Mesothelial cell of epicardium (in vitro differentiated cells): ENCODE measurements around the gene ELF3. TPM values are rescaled to one million over a fixed set of nuclear protein-coding genes. Genes with fewer than 3 reads are reported as not detected.
A peak's percentile ranks its signal among the peaks of the same experiment; 100 is the strongest.

Experiments
- DNase-seq, 2 experiments: peaks; one replicate each; pipeline ENCODE4 v3.0.0; 2021; ENCODE audit warnings: low spot score in 2 of 2; ENCODE audit not compliant: unreplicated experiment in 2 of 2
- H3K27ac Mint-ChIP-seq: 2 replicates; pipeline ENCODE4 v1.8.0; 2021; ENCODE audit warnings: mixed read lengths
- H3K27me3 Mint-ChIP-seq: 2 replicates; pipeline ENCODE4 v1.8.0; 2021; ENCODE audit warnings: low read depth, mixed read lengths
- H3K36me3 Mint-ChIP-seq: 2 replicates; pipeline ENCODE4 v1.8.0; 2021; ENCODE audit warnings: mixed read lengths
- H3K4me1 Mint-ChIP-seq: 2 replicates; pipeline ENCODE4 v1.8.0; 2021; ENCODE audit warnings: mixed read lengths
- H3K4me3 Mint-ChIP-seq: 2 replicates; pipeline ENCODE4 v1.8.0; 2021; ENCODE audit warnings: mild to moderate bottlenecking, moderate library complexity, mixed read lengths
- H3K9me3 Mint-ChIP-seq: 2 replicates; pipeline ENCODE4 v1.8.0; 2021; ENCODE audit warnings: mixed read lengths
- total RNA-seq: library from RNA; stranded (reverse); gene quantifications from 3 replicates; pipeline ENCODE4 v1.2.1, GENCODE V29; 2021
- TF ChIP-seq, protein P1 (sequence below): fragments of 200-600 bp; sonication (generic); IDR thresholded peaks from one replicate; pipeline ENCODE4 v1.5.0; 2021; ENCODE audit warnings: antibody characterized with exemption; ENCODE audit not compliant: unreplicated experiment

Gene ELF3
- total RNA-seq, 1 donor from 2014 or later, result 112 TPM

DNA sequence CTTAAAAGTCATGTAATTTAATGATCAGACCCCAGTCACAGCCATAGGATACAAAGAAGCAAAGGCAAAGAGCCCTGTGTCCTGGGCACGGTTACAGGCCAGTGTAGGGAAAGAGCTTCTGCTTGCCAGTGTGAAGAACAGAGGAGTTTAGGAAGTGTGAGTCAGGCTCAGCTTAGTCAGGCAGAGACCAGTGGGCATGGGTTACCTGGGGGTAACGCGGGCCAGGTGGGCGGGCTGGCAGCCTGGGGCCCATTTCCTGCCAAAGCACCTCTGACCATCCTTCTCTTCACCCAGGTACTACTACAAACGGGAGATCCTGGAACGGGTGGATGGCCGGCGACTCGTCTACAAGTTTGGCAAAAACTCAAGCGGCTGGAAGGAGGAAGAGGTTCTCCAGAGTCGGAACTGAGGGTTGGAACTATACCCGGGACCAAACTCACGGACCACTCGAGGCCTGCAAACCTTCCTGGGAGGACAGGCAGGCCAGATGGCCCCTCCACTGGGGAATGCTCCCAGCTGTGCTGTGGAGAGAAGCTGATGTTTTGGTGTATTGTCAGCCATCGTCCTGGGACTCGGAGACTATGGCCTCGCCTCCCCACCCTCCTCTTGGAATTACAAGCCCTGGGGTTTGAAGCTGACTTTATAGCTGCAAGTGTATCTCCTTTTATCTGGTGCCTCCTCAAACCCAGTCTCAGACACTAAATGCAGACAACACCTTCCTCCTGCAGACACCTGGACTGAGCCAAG lies 4.7 kb downstream of the ELF3 start:
- peaks cover 12% of the 10 kb centered on the region for H3K36me3 Mint-ChIP-seq
- peak overlapping the region; percentile 87 for H3K27ac Mint-ChIP-seq
- H3K9me3 Mint-ChIP-seq, result no peaks in the 10 kb centered on the region
- H3K4me3 Mint-ChIP-seq, result peak overlapping the region; percentile 44
- DNase-seq, result no peak
- TF ChIP-seq, protein P1, sequence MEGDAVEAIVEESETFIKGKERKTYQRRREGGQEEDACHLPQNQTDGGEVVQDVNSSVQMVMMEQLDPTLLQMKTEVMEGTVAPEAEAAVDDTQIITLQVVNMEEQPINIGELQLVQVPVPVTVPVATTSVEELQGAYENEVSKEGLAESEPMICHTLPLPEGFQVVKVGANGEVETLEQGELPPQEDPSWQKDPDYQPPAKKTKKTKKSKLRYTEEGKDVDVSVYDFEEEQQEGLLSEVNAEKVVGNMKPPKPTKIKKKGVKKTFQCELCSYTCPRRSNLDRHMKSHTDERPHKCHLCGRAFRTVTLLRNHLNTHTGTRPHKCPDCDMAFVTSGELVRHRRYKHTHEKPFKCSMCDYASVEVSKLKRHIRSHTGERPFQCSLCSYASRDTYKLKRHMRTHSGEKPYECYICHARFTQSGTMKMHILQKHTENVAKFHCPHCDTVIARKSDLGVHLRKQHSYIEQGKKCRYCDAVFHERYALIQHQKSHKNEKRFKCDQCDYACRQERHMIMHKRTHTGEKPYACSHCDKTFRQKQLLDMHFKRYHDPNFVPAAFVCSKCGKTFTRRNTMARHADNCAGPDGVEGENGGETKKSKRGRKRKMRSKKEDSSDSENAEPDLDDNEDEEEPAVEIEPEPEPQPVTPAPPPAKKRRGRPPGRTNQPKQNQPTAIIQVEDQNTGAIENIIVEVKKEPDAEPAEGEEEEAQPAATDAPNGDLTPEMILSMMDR, result no peak
- H3K27me3 Mint-ChIP-seq, result no peaks in the 10 kb centered on the region
- peaks cover 79% of the 10 kb centered on the region for H3K4me1 Mint-ChIP-seq

DNA sequence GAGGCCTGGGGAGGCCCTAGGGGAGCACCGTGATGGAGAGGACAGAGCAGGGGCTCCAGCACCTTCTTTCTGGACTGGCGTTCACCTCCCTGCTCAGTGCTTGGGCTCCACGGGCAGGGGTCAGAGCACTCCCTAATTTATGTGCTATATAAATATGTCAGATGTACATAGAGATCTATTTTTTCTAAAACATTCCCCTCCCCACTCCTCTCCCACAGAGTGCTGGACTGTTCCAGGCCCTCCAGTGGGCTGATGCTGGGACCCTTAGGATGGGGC lies 5.2 kb downstream of the ELF3 start:
- no peak for DNase-seq
- Mint-ChIP-seq H3K4me3 (peak overlapping the region; percentile 28), H3K9me3 (no peaks in the 10 kb centered on the region), H3K36me3 (peaks cover 12% of the 10 kb centered on the region), H3K27me3 (no peaks in the 10 kb centered on the region), H3K4me1 (peaks cover 75% of the 10 kb centered on the region), H3K27ac (peak overlapping the region; percentile 87)
- TF ChIP-seq, protein P1, result no peak

DNA sequence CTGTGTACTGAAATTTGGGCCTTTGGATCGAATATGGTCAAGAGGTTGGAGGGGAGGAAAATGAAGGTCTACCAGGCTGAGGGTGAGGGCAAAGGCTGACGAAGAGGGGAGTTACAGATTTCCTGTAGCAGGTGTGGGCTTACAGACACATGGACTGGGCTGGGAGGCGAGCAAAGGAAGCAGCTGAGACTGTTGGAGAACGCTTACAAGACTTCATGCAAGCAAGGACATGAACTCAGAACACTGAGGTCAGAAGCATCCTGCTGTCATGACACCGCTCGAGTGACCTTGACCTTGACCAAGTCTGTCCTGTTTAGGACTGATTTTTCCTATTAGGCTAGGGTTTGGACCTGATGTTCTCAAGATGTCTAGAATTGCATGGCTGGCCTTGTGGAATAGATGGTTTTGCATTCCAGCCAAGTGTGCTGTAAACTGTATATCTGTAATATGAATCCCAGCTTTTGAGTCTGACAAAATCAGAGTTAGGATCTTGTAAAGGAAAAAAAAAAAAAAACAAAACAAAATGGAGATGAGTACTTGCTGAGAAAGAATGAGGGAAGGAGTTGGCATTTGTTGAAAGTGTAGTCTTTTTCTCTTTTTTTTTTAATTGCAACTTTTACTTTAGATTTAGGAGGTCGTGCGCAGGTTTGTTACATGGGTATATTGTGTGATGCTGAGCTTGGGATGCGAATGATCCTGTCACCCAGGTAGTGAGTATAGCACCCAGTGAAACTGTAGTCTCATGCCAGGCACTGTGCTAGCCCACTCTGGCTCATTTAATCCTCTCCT lies 5.8 kb downstream of the ELF3 start:
- H3K36me3 Mint-ChIP-seq, result peaks cover 12% of the 10 kb centered on the region
- peak overlapping the region; percentile 87 for H3K27ac Mint-ChIP-seq
- TF ChIP-seq, protein P1, result no peak

DNA sequence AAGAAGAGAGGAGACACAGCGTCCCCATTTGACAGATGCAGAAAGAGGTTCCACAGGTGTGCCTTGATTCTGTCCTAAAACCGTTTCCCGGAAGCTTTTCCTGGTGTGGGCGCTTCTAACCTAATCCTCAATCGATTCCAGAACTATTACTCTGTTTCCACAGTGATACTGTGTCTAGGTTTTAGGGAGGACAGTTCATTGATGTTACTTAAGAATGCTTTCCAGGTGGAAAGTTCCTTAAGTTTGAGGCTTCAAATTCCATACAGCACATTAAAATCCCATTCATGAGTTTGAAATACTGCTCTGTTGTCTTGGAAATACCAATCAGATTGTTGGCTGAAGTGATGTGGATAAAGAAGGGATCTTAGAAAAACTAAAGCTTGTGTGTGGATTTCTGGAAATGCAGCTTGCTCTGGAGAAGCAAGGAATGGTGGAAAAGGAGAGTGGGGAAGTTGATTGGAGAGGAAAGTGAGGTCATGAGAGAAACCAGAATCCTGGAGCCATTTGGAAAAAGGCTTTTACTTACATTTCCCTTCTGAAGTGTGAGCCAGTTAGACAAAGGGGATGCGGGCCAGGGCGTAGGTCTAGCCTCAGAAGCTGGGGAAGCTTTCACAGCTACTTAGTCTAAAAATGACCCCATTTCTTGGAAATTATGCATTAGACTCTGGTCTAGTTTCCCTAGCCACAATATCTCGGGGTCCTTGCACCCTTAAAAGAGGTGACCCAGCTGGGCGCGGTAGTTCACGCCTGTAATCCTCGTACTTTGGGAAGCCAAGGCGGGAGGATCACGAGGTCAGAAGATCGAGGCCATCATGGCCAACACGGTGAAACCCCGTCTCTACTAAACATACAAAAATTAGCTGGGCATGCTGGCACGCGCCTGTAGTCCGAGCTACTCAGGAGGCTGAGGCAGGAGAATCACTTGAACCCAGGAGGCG lies 6.7 kb downstream of the ELF3 start:
- Mint-ChIP-seq H3K36me3 (peaks cover 12% of the 10 kb centered on the region), H3K27me3 (no peaks in the 10 kb centered on the region), H3K9me3 (no peaks in the 10 kb centered on the region), H3K4me1 (peaks cover 69% of the 10 kb centered on the region), H3K27ac (peak overlapping the region; percentile 94), H3K4me3 (peak overlapping the region; percentile 33)
- TF ChIP-seq, protein P1, result no peak
- no peak for DNase-seq

More for the DNA sequence above, 5.8 kb downstream of the ELF3 start:
- no peaks in the 10 kb centered on the region for H3K9me3 Mint-ChIP-seq
- peak overlapping the region; percentile 28 for H3K4me3 Mint-ChIP-seq
- peaks cover 70% of the 10 kb centered on the region for H3K4me1 Mint-ChIP-seq
- H3K27me3 Mint-ChIP-seq, result no peaks in the 10 kb centered on the region
- DNase-seq, result no peak

DNA sequence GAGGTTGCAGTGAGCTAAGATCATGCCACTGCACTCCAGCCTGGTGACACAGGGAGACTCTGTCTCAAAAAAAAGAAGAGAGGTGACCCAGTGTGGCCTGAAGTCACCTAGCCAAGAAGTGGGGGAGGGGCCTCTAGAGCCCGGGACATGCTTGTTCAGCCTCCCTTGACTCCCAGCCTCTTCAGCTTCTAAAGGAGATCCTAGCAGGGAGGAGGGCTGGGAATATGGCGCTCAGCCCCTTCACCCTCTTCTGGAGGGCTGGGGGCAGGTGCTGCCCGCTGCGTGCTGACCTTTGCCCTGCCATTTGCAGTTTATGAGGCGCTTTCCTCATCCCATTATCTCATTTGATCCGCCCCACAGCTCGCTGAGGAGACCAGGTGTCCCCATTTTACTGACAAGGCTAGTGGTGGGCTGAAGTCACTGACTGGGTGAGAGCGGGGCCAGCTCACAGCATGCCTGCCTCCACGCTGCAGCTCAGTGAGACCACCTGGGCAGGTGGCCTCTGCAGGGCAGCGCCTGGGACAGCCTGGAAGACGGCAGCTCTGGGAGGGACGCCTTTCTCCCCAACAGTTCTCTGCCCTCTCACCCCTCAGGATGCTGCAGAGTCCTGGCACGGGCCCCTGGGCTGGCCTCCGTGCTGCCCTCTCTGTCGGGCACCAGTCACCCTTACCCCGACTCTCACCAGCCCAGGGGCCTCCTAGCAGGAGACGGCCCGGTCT lies 7.5 kb downstream of the ELF3 start:
- peaks cover 12% of the 10 kb centered on the region for H3K36me3 Mint-ChIP-seq
- H3K9me3 Mint-ChIP-seq, result no peaks in the 10 kb centered on the region
- DNase-seq, result no peak
- H3K27ac Mint-ChIP-seq, result peak overlapping the region; percentile 94
- TF ChIP-seq, protein P1, result no peak
- H3K4me3 Mint-ChIP-seq, result no peak overlapping the region
- H3K4me1 Mint-ChIP-seq, result peaks cover 64% of the 10 kb centered on the region
- no peaks in the 10 kb centered on the region for H3K27me3 Mint-ChIP-seq
